Coronary artery (tissue), 2 donors: Measurements from ENCODE around the gene GPAM.

Experiments
- DNase-seq: peaks from one replicate; pipeline ENCODE4 v3.0.0-alpha.2; 2017; ENCODE audit warnings: low spot score
- H3K27ac ChIP-seq, 2 donors: fragments of 200-600 bp; sonication (generic); one replicate each; pipeline ENCODE4 v1.5.1; 2016 to 2019
- H3K4me3 ChIP-seq: fragments of 200-600 bp; sonication (generic); 2 replicates; pipeline ENCODE4 v1.5.1; 2016; ENCODE audit warnings: mild to moderate bottlenecking, moderate library complexity
- TF ChIP-seq, protein P1 (sequence below): fragments of 200-600 bp; sonication (generic); IDR thresholded peaks from one replicate; pipeline ENCODE4 v1.5.1; 2019; ENCODE audit warnings: antibody characterized with exemption

GPAM gene

DNA sequence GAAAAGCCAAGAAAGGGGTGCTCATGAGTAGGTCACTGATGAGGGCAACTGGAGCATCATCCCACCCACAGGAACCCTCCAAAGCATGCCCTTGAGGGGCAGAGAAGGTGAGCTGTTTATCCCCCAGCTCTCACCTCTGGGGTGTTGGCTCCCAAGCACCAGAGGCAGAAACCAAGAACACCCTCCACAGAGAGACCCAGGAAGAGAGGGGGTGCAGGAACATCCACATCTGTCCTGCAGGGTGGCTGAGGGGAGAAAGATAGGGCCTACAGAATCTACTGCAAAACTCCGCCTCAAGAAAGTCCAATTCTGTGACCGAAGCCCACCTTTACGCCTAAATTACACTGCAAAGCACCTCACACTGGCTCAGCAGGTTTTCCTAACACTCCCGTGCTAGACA lies 40.1 kb downstream of the GPAM start:
- H3K27ac ChIP-seq = no peak overlapping the region
- no peak overlapping the region for H3K4me3 ChIP-seq
- DNase-seq = no peak
- TF ChIP-seq, protein P1, sequence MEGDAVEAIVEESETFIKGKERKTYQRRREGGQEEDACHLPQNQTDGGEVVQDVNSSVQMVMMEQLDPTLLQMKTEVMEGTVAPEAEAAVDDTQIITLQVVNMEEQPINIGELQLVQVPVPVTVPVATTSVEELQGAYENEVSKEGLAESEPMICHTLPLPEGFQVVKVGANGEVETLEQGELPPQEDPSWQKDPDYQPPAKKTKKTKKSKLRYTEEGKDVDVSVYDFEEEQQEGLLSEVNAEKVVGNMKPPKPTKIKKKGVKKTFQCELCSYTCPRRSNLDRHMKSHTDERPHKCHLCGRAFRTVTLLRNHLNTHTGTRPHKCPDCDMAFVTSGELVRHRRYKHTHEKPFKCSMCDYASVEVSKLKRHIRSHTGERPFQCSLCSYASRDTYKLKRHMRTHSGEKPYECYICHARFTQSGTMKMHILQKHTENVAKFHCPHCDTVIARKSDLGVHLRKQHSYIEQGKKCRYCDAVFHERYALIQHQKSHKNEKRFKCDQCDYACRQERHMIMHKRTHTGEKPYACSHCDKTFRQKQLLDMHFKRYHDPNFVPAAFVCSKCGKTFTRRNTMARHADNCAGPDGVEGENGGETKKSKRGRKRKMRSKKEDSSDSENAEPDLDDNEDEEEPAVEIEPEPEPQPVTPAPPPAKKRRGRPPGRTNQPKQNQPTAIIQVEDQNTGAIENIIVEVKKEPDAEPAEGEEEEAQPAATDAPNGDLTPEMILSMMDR = no peak

DNA sequence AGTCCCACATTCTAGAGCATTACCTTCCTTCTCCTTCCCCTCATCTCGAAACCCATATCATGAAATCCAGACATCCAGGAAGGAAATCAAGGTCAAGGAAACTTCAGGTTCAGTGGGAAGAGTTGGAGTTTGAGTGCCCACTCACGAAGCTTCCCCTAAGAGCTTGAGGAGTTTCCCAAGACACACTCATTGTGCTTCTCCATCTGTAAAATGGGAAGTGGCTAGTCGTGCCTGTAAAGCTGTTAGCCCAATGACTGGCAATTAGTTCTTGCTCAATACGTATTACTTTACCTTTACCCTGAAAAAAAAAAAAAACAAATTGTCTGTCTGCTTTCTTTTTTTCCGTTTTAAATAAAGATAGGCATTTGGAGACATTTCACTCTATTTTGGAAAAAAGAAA lies 42.3 kb downstream of the GPAM start:
- TF ChIP-seq, protein P1 = no peak
- no peak for DNase-seq
- no peak overlapping the region for H3K27ac ChIP-seq
- H3K4me3 ChIP-seq = no peak overlapping the region

DNA sequence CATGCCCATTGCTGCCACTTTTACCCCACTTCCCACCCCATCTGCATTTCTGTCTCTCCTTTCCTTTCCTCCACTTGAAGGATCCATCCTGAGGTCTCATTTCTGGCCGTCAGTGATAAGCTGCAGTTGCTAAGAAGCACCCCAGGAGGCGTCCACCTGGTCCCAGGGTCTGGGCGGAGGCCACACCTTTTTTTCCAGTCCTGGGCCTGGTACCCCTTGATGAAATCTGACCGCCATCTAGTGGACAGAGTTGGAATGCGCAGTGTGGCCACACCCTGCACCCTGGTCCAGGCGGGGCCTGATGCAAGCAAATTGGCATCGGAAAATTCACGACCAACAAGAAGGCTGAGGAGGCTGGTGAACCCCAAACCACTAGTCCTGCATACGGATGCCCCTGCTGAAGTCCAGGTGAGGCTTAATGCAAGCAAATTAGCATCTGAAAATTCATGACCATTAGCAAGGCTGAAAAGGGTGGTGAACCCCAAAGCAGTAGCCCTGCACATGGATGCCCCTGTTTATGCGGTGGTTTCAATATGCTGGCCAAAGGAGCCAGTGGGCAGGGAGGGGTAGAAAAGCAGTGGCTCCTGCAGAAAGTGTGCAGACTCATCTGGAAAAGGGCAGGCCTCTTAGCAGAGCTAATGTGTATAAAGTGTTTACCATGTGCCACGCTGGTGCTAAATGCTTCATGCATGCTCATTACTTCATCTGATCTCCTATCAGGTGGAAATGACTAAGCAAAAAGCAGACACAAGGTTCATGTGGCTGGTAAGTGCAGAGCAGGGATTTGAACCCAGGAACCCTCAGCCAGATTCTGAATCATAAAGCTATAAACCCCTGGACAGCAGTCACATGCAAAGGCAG lies 43.2 kb downstream of the GPAM start:
- Histone ChIP-seq H3K27ac (no peak overlapping the region), H3K4me3 (no peak overlapping the region)
- DNase-seq = no peak
- TF ChIP-seq, protein P1 = peak; percentile 78

DNA sequence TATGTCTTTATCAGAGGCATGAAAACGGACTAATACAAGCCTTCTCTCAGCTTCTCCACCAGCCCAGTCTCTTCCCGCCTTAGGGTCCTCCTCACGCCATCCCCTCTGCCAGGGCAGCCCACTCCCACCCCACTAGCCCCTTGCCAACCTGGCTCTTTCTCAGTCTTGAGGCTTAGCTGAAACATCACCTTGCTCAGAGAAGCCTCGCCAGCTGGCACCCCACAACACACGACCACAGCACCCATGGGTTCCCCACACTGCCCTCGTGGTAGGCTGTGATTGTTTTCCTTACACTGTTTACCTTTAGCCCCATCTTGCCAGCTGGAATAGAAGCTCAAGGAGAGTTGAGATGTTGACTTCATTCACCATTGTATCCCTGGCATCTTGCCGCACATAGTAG lies 44.4 kb downstream of the GPAM start:
- H3K27ac ChIP-seq = no peak overlapping the region
- H3K4me3 ChIP-seq = no peak overlapping the region
- TF ChIP-seq, protein P1 = no peak
- no peak for DNase-seq

DNA sequence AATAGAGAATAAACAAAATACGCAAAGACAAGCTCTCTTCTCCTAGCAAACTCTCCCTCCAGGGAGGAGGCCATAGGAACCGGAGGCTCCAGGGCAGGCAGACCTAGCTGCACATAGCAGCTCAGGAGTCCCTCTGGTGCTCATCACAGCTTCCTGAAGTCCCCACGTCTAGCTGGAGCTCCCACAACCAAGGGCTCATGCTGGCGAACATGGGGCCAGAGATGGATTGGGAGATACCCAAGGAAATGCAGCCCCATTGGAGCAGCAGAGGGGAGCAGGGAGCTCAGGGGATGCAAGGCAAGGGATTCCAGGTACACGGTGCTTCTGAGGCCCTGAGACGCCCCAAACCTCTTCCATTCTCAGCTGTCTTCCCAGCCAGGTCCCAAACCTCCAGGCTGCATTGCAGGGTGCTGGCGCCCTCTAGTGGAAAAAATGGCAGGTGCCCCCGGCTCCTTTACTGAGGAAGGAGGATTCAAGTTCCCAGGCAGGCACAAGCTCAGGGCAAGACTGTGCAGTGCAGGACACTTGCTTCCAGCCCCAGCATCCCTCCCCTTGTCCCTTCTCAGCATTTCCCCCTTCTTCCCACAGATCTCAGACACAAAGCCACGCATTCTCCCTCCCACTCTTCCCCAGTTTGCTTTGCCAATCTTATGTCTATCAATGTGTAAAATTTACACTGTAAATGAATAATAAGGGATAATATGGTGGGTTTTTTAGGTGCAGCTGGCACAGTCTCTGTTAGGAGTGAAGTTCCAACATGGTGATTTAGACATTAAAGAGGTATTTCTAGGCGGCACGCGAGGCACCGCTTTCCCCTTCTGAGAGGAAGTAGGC lies 46.2 kb downstream of the GPAM start:
- no peak overlapping the region for H3K4me3 ChIP-seq
- TF ChIP-seq, protein P1 = peak; percentile 74
- no peak for DNase-seq
- H3K27ac ChIP-seq = no peak overlapping the region

DNA sequence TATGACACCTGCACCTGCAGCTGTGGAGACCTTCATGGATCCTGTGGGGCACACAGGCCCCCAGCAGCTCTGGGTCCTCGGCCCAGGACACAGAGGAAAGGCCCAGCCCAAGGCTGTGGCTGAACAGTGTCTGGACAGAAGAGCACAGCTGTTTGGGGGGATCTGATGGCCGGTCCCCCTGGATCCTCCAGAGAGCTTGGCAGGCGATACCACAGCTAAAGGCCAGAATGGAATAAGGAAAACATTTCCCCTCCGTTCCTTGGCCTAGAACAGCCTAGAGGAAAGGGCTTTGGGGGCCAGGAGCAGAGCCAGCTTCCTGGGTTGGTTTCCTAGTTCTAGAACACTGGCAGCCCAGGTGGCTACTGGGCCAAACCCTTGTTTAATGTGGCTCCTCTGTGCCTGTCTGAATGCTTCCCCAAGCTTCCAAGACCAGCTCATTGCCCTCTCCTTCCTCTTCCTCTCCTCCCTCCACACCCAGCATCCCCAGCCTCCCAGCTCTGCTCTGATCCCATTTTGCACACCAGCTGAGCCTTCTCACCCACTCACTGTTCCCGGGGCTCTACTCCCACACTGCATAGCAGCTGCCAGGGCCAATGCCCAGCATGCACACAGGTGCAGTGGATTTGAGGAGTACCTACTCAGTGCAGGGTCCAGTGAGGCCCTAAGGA lies 46.9 kb downstream of the GPAM start:
- Histone ChIP-seq H3K4me3 (no peak overlapping the region), H3K27ac (no peak overlapping the region)
- TF ChIP-seq, protein P1 = no peak
- DNase-seq = no peak
